ENCODE results near the gene TNNI2. TPM values are rescaled to one million over a fixed set of nuclear protein-coding genes. Genes with fewer than 3 reads are reported as not detected.

The TNNI2 gene
- polyA plus RNA-seq, 1 of the 3 experiments (the other 2 are of a cell fraction): not detected

DNA sequence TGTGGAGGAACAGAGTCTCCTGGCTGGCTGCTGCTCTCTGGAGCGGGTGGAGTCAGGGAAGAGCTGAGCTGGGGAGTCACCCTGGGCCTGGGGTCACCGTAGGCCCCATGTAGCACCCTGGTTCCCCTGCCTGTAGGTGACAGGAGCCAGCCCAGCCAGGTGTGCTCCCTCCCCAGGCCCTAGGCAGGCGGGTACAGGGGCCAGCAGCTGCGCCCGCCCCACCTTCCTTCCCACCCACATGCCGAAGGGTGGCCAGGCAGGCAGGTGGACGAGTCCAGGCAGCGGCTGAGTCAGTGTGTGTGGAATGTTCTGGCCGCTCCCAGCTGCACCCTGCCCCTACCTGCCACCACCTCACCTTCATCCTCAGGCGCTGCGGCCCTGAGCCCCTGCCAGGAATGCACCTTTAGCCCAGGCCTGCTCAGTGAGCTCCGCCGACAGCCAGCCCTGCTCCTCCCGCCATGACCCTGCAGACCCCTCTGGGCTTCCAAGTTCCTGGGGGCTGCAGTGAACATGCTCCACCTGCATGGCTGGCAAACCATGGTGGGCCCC lies 4.6 kb upstream of the TNNI2 start:
- Histone ChIP-seq H3K36me3 (replicated peaks in 1 of 2; ENCODE audit: control insufficient read depth in 1 of 2, insufficient read depth in 2 of 2, low read length in 1 of 2) (no peaks in the 10 kb centered on the region), H3K4me3 (ENCODE audit: low read depth in 2 of 2, low read length in 1 of 2) (no peak overlapping the region), H2AFZ (ENCODE audit: low read depth) (no peak overlapping the region), H3K9ac (no peak overlapping the region), H3K4me1 (ENCODE audit: control insufficient read depth in 1 of 2, insufficient read depth in 2 of 2, low read depth in 1 of 2, low read length in 1 of 2) (peaks cover under 1 to 59% of the 10 kb centered on the region in 2 experiments; a peak in 1 of 4 replicates), H3K79me2 (ENCODE audit: insufficient read depth) (no peaks in the 10 kb centered on the region), H3K27ac (ENCODE audit: low read depth in 2 of 2, low read length in 1 of 2) (peak overlapping the region in 1 of 2 experiments; percentile 44; a peak in 1 of 4 replicates), H3F3A (replicated peaks; ENCODE audit: insufficient read depth) (no peaks in the 10 kb centered on the region), H3K4me2 (no peak overlapping the region), H3K9me2 (no peaks in the 10 kb centered on the region), H4K20me1 (ENCODE audit: insufficient read depth) (no peaks in the 10 kb centered on the region), H3K9me3 (no peaks in the 10 kb centered on the region), H3K27me3 (ENCODE audit: insufficient read depth) (no peaks in the 10 kb centered on the region)
- ChIA-PET CTCF (interaction anchor here (0.7 to 20.8 kb wide), 34 partner anchors 8 to 316 kb away, joined by 3 to 585 read pairs (median 14); partner anchors contain the start of genes CTSD, IGF2 and KRTAP5-6), POLR2A (interaction anchor here (0.6 to 2.2 kb wide), 6 partner anchors 14 to 140 kb away, joined by 3 to 11 read pairs (median 4); partner anchors contain the start of gene KRTAP5-6)
- TF ChIP-seq MEF2A (IDR thresholded peaks at IDR 0.05; ENCODE audit: borderline replicate concordance, low read depth) (no peak), CHD2 (IDR thresholded peaks at IDR 0.05; ENCODE audit: low read length, partially characterized antibody) (no peak)
- TF ChIP-seq, protein P1, sequence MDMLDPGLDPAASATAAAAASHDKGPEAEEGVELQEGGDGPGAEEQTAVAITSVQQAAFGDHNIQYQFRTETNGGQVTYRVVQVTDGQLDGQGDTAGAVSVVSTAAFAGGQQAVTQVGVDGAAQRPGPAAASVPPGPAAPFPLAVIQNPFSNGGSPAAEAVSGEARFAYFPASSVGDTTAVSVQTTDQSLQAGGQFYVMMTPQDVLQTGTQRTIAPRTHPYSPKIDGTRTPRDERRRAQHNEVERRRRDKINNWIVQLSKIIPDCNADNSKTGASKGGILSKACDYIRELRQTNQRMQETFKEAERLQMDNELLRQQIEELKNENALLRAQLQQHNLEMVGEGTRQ (IDR thresholded peaks at IDR 0.05; ENCODE audit: borderline replicate concordance, low read depth, low read length): no peak
- no peak for DNase-seq
- WGBS (ENCODE audit: low lambda C conversion rate): 68% methylated on average over 9 of the region's 14 CpGs

DNA sequence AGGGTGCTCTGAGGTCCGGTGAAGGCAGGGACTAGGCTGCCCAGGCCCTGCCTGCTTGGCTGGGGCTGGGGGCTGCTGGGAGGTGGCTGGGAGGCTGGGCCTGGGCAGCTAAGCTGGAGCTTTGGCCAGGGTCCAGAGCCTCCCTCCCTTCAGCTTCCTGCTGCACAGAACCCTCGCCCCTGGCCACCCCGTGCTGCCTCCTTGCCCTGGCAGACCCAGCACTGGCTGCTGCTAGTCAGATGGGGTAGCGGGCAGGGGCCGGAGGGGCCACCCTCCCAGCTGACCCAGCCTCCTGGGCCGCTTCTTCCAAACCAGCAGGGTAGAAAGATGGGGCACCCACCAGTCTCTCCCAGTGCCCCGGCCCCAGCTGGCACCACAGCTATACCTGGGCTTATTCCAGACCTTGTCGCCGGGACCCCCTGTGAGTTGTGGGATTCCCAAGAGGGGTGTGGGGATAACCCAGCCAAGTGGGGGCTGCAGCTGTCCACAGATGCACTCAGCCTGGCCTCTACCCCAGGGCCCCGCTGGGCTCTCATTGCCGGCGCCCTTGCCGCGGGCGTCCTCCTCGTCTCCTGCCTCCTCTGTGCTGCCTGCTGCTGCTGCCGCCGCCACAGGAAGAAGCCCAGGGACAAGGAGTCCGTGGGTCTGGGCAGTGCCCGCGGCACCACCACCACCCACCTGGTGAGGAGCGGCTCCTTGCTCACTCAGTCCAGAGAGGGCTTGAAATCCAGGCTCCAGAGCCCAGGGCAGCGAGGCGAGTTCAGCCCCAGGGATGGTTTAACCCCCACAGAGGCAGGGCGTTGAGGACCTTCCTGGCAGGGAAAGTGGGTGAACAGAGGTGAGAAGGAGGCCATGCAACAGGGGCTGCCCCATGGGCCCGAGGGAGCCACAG lies 3.8 kb upstream of the TNNI2 start, which contains the start of gene SYT8:
SYT8 (plus strand) TSS at position 212 of the 892 bp plus-strand sequence; CDS start at position 328, 116 bp downstream.
- H3K27ac ChIP-seq (ENCODE audit: low read depth in 2 of 2, low read length in 1 of 2): peak within 1 kb of the TSS in 1 of 2 experiments; percentile 44; a peak in 1 of 4 replicates
- POLR2A ChIA-PET: interaction anchor here (0.6 to 1.7 kb wide), 4 partner anchors 13 to 141 kb away, joined by 3 to 8 read pairs (median 4); no protein-coding TSS in a partner anchor
- H4K20me1 ChIP-seq (ENCODE audit: insufficient read depth): no peaks in the 10 kb centered on the region
- H3K9me3 ChIP-seq: no peaks in the 10 kb centered on the region
- peak; percentile 72 for DNase-seq
- H3F3A ChIP-seq (replicated peaks; ENCODE audit: insufficient read depth): no peaks in the 10 kb centered on the region
- H3K36me3 ChIP-seq (replicated peaks in 1 of 2; ENCODE audit: control insufficient read depth in 1 of 2, insufficient read depth in 2 of 2, low read length in 1 of 2): no peaks in the 10 kb centered on the region
- H3K4me3 ChIP-seq (ENCODE audit: low read depth in 2 of 2, low read length in 1 of 2): no peak within 1 kb of the TSS
- H2AFZ ChIP-seq (ENCODE audit: low read depth): no peak within 1 kb of the TSS
- no peaks in the 10 kb centered on the region for H3K9me2 ChIP-seq
- H3K27me3 ChIP-seq (ENCODE audit: insufficient read depth): no peaks in the 10 kb centered on the region
- H3K9ac ChIP-seq: no peak within 1 kb of the TSS
- H3K4me1 ChIP-seq (ENCODE audit: control insufficient read depth in 1 of 2, insufficient read depth in 2 of 2, low read depth in 1 of 2, low read length in 1 of 2): peaks cover 0 to 56% of the 10 kb centered on the region in 2 experiments; a peak in 1 of 4 replicates
- H3K4me2 ChIP-seq: no peak within 1 kb of the TSS
- CTCF ChIA-PET: interaction anchor here (0.7 to 20.8 kb wide), 22 partner anchors 11 to 315 kb away, joined by 3 to 585 read pairs (median 10); partner anchors contain the start of genes IGF2 and KRTAP5-6
- no peaks in the 10 kb centered on the region for H3K79me2 ChIP-seq (ENCODE audit: insufficient read depth)
- 84% methylated on average over 9 of the region's 26 CpGs for whole genome bisulfite sequencing (ENCODE audit: low lambda C conversion rate)
- TF ChIP-seq GATA2 (CRISPR knock-in tag; IDR thresholded peaks at IDR 0.05): no peak
- TF ChIP-seq MXI1 (IDR thresholded peaks at IDR 0.05; ENCODE audit: low read depth, low read length): no peak
- TF ChIP-seq CHD2 (IDR thresholded peaks at IDR 0.05; ENCODE audit: low read length, partially characterized antibody): no peak
- TF ChIP-seq, protein P2, sequence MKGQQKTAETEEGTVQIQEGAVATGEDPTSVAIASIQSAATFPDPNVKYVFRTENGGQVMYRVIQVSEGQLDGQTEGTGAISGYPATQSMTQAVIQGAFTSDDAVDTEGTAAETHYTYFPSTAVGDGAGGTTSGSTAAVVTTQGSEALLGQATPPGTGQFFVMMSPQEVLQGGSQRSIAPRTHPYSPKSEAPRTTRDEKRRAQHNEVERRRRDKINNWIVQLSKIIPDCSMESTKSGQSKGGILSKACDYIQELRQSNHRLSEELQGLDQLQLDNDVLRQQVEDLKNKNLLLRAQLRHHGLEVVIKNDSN (IDR thresholded peaks at IDR 0.05; ENCODE audit: borderline replicate concordance, low read depth): no peak
- TF ChIP-seq, protein P3, sequence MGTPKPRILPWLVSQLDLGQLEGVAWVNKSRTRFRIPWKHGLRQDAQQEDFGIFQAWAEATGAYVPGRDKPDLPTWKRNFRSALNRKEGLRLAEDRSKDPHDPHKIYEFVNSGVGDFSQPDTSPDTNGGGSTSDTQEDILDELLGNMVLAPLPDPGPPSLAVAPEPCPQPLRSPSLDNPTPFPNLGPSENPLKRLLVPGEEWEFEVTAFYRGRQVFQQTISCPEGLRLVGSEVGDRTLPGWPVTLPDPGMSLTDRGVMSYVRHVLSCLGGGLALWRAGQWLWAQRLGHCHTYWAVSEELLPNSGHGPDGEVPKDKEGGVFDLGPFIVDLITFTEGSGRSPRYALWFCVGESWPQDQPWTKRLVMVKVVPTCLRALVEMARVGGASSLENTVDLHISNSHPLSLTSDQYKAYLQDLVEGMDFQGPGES (IDR thresholded peaks at IDR 0.05; ENCODE audit: low read depth, low read length): no peak
- TF ChIP-seq, protein P4, sequence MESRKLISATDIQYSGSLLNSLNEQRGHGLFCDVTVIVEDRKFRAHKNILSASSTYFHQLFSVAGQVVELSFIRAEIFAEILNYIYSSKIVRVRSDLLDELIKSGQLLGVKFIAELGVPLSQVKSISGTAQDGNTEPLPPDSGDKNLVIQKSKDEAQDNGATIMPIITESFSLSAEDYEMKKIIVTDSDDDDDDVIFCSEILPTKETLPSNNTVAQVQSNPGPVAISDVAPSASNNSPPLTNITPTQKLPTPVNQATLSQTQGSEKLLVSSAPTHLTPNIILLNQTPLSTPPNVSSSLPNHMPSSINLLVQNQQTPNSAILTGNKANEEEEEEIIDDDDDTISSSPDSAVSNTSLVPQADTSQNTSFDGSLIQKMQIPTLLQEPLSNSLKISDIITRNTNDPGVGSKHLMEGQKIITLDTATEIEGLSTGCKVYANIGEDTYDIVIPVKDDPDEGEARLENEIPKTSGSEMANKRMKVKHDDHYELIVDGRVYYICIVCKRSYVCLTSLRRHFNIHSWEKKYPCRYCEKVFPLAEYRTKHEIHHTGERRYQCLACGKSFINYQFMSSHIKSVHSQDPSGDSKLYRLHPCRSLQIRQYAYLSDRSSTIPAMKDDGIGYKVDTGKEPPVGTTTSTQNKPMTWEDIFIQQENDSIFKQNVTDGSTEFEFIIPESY (IDR thresholded peaks at IDR 0.05; ENCODE audit: borderline replicate concordance, low read depth): no peak
- no peak for TF ChIP-seq GABPA (IDR thresholded peaks at IDR 0.05; ENCODE audit: low read depth)
- no peak for TF ChIP-seq EZH2phosphoT487 (IDR thresholded peaks at IDR 0.05; ENCODE audit: borderline replicate concordance, low read depth)
- no peak for TF ChIP-seq MEF2A (IDR thresholded peaks at IDR 0.05; ENCODE audit: borderline replicate concordance, low read depth)
- TF ChIP-seq, protein P5, sequence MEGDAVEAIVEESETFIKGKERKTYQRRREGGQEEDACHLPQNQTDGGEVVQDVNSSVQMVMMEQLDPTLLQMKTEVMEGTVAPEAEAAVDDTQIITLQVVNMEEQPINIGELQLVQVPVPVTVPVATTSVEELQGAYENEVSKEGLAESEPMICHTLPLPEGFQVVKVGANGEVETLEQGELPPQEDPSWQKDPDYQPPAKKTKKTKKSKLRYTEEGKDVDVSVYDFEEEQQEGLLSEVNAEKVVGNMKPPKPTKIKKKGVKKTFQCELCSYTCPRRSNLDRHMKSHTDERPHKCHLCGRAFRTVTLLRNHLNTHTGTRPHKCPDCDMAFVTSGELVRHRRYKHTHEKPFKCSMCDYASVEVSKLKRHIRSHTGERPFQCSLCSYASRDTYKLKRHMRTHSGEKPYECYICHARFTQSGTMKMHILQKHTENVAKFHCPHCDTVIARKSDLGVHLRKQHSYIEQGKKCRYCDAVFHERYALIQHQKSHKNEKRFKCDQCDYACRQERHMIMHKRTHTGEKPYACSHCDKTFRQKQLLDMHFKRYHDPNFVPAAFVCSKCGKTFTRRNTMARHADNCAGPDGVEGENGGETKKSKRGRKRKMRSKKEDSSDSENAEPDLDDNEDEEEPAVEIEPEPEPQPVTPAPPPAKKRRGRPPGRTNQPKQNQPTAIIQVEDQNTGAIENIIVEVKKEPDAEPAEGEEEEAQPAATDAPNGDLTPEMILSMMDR (IDR thresholded peaks at IDR 0.05): no peak
- TF ChIP-seq JUND (IDR thresholded peaks at IDR 0.05): no peak
- no peak for TF ChIP-seq TAF1 (IDR thresholded peaks at IDR 0.05; ENCODE audit: borderline replicate concordance, low read depth, low read length)
- TF ChIP-seq NRF1 (IDR thresholded peaks at IDR 0.05; ENCODE audit: low read depth, low read length): no peak
- no peak for TF ChIP-seq FOXM1 (IDR thresholded peaks at IDR 0.05; ENCODE audit: low read depth)
- no peak for TF ChIP-seq RAD21 (IDR thresholded peaks at IDR 0.05; ENCODE audit: low read length)

Measured in SK-N-SH (cell line).